EL (cell line): ENCODE measurements around the gene DCLRE1C.
"Not testable (repeated sequence)": the region's sequence is repeated elsewhere in the genome, so short reads cannot be mapped to it uniquely, and the experiment has no call there.

ENCODE experiments used
- DNase-seq: peaks from one replicate; pipeline ENCODE4 v3.0.0-alpha.2; 2016

DCLRE1C gene

DNA sequence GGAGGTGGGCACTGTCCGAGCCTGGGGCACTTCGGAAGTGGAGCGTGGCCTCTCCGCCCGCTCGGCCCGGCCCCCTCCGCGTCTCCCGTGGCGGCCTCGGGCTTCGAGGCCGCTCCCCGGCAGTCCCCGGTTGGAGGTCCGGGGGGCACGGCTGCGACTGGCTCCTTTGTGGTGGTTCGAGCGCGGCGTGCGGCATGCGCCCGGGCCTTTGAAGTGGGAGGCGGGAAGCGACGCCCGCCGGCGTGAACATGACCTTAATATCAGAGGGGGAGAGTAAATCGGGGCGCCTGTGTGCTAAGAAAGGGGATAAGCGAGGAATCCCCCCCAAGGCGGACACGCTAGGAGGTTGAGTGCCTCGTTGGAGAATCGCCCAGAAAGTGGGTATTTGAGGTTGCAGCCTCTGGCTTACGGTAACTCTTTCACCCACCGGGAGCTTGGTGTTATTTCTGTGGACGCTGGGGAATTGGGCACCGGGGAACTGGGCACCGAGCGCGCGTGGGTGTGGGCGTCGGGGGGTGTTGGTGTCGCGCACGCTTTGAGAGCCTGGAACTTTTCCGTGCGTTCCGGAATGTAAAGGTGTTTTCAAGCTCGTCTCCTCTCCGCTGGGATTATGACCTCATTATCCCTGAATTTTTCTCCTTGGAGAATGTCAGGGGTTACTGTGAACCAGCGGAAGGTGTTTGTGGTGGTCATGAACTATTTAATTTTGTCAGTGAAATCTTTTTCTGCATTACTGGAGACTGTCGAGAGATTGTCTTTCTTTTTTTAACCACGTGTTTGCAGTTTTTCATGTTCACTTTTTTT, 74.6 kb downstream of the DCLRE1C start:
- peak; percentile 43 for DNase-seq

DNA sequence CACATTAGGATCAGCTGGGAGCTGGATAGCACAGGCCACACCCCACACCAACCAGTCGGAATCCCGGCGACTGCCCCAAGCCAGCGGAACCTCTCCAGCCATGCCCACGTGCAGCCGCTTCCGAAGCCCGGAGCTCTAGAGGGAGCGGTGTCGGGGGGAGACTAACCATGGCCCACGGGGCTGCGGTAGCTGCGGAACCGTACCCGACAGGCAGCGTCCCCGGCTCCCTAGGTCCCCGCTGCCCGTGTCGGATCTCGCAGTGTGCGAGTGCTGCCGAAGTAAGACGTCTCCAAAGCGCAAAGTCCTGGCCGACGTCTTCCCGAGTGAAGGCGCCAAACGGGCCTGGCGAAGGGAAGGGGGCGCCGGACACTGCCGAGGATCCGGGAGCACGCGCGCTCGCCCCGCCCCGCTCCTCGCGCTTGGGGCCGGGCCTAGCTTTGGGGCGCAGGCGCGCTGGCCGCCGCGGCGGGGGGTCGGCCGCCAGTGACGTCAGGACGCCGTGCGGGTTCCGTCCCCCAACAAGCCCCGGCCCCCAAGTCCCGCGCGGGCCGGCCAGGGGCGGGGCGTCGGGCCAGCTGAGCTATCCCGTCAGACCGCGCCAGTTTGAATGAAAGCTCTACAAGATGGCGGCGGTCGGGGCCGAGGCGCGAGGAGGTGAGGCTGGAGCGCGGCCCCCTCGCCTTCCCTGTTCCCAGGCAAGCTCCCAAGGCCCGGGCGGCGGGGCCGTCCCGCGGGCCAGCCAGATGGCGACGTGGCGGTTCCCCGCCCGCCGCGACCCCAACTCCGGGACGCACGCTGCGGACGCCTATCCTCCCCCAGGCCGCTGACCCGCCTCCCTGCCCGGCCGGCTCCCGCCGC, 75.4 kb downstream of the DCLRE1C start, which contains the start of gene SUV39H2:
Gene SUV39H2 (plus strand): TSS at position 601 of the 858 bp plus-strand sequence. CDS start 23 bp downstream, at position 624.
- peak; percentile 95 for DNase-seq

DNA sequence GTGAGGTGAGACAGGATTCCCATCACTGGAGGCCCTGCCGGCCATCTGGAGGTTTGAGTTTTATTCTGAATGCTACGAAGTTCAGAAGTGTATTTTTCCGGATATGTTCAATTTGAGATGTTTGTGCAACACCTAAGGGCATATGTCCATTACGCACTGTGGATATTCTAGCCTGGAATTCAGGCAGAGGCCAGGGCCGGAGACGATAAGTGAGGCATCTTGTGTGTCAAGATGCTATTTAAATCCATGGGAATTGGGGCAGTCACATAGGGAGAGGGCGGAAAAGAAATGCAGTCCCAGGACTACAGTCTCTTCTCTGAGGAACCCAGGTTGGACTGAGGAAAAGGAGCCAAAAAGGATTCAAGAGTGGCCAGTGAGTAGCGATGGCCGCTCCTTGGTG, 77.1 kb downstream of the DCLRE1C start:
- no peak for DNase-seq

GRCh38 chr10:14875941-14876340, 78.0 kb downstream of the DCLRE1C start:
- DNase-seq: no peak

DNA sequence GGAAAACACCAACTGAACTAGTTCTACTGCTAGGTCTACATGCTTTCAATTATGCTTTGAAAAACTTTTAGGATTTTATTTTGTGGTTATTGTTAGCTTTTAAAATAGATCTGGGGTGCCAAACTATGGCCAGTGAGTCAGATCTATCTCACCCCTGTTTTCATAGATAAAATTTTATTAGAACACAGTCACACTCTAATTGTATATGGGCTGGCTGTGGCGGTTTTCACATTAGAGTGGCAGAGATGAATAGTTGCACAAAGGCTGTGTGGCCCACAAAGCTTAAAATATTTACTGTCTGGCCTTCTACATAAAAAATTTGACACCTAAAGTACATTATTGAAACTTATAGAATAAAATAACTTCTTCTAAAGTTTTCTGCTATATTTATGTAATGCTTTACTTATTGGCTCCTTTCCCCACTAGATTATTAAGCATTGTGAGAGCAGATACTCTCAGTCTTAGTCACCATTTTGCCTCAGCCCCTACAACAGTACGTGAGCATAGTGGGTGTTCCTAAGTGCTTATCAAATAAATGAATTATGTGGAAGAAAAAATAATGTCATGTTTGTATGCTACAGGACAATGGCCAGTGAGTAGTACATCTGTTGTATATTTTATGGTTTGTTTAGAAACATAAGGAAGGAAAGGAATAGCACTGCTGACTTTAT, 80.7 kb downstream of the DCLRE1C start:
- DNase-seq: peak; percentile 78

DNA sequence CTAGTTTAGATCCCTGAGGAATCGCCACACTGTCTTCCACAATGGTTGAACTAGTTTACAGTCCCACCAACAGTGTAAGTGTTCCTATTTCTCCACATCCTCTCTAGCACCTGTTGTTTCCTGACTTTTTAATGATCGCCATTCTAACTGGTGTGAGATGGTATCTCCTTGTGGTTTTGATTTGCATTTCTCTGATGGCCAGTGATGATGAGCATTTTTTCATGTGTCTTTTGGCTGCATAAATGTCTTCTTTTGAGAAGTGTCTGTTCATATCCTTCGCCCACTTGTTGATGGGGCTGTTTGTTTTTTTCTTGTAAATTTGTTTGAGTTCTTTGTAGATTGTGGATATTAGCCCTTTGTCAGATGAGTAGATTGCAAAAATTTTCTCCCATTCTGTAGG, 89.0 kb downstream of the DCLRE1C start:
- not testable (repeated sequence) for DNase-seq

DNA sequence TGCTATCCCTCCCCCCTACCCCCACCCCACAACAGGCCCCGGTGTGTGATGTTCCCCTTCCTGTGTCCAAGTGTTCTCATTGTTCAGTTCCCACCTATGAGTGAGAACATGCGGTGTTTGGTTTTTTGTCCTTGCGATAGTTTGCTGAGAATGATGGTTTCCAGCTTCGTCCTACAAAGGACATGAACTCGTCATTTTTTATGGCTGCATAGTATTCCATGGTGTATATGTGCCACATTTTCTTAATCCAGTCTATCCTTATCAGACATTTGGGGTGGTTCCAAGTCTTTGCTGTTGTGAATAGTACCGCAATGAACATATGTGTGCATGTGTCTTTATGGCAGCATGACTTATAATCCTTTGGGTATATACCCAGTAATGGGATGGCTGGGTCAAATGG, 89.4 kb downstream of the DCLRE1C start:
- DNase-seq: not testable (repeated sequence)

GRCh38 chr10:14860791-14861190, 93.1 kb downstream of the DCLRE1C start:
- DNase-seq: no peak

GRCh38 chr10:14859775-14860174, 94.1 kb downstream of the DCLRE1C start:
- DNase-seq: no peak

DNA sequence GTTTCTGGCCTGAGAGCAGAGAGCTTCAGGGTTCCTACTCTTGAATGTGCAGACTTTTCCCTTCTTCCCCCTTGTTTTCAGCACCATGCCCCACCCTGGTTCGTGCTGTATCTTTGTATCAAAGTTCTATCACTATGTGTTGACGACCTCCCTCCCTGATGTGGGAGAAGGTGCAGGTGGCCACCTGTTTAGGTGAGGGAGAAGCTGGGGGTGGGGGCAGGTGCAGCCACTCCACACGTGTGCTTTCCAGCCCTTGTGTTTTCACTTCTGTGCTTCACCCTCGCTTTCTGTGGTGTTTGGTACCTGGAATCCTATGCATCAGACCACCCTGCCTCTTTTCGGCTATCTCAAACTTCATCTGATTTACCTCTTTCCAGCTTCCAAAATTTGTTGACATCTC, 94.9 kb downstream of the DCLRE1C start:
- no peak for DNase-seq

GRCh38 chr10:14858338-14858960, 95.4 kb downstream of the DCLRE1C start:
- DNase-seq: no peak

DNA sequence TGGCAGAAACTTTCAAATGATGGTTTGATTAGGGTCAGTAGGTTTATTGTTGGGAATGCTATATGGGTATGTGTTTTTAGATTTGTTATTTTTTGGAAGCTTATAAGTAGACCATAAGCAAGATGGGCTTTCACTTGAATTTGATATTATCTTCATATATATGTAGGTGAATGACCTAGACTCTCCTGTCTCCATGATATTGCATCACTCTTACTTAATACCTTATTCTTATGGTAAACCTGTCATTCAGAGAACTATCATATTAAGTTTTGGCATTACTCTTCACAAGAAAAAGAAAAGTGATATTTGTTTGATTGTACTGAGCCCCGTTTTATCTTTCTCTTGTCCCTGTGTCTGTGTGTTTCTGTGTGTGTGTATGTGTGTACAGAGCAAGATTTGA, 98.4 kb downstream of the DCLRE1C start:
- DNase-seq: no peak

GRCh38 chr10:14852236-14852635, 101.7 kb downstream of the DCLRE1C start:
- DNase-seq: no peak
